GM11168 (cell line): ENCODE data around the gene CCL25.
"Not testable (repeated sequence)": the region's sequence is repeated elsewhere in the genome, so short reads cannot be mapped to it uniquely, and the experiment has no call there.

ENCODE experiments used
- in situ Hi-C: fragments of 300-500 bp; cut with MboI; formaldehyde crosslinking; loops from one replicate; pipeline ENCODE4 v1.12.0; 2022; ENCODE audit warnings: low sequenced_read_pairs; ENCODE audit not compliant: unreplicated experiment

CCL25 gene

GRCh38 chr19:8052464-8052859, at the start of gene CCL25:
Gene CCL25 (plus strand): TSS chr19:8052760. CDS start chr19:8053050, 290 bp downstream.
- in situ Hi-C loops: no loop called here

- in situ Hi-C loops: no loop called here
Measured at GRCh38 chr19:8004001-8004400, 48.6 kb upstream of the CCL25 start.

GRCh38 chr19:8004723-8005513, 47.6 kb upstream of the CCL25 start:
- in situ Hi-C loops: no loop called here

- in situ Hi-C loops: no loop called here
Measured at GRCh38 chr19:8005534-8006256, 46.9 kb upstream of the CCL25 start, which contains the start of gene ELAVL1. Gene ELAVL1 (minus strand): TSS chr19:8005641. CDS start chr19:7991815, 13,826 bp downstream.

GRCh38 chr19:8017808-8018207, 34.8 kb upstream of the CCL25 start:
- in situ Hi-C loops: loop anchor here (10.0 kb wide), 1 partner anchor 137 kb away; no protein-coding TSS in a partner anchor

GRCh38 chr19:8020681-8021080, 31.9 kb upstream of the CCL25 start:
- in situ Hi-C loops: no loop called here

GRCh38 chr19:8021374-8021773, 31.2 kb upstream of the CCL25 start:
- in situ Hi-C loops: no loop called here

GRCh38 chr19:8022275-8022674, 30.3 kb upstream of the CCL25 start:
- in situ Hi-C loops: no loop called here

- in situ Hi-C loops: no loop called here
Measured at GRCh38 chr19:8023371-8023770, 29.2 kb upstream of the CCL25 start.

GRCh38 chr19:8024256-8024655, 28.3 kb upstream of the CCL25 start:
- in situ Hi-C loops: not testable (repeated sequence)

GRCh38 chr19:8025316-8025715, 27.2 kb upstream of the CCL25 start:
- in situ Hi-C loops: no loop called here

- in situ Hi-C loops: no loop called here
Measured at GRCh38 chr19:8028951-8029491, 23.5 kb upstream of the CCL25 start.

- in situ Hi-C loops: loop anchor here (10.0 kb wide), 1 partner anchor 224 kb away; no protein-coding TSS in a partner anchor
Measured at GRCh38 chr19:8030960-8031359, 21.6 kb upstream of the CCL25 start.

- in situ Hi-C loops: loop anchor here (10.0 kb wide), 1 partner anchor 221 kb away; no protein-coding TSS in a partner anchor
Measured at GRCh38 chr19:8033287-8034177, 19.0 kb upstream of the CCL25 start.

- in situ Hi-C loops: loop anchor here (10.0 kb wide), 1 partner anchor 221 kb away; no protein-coding TSS in a partner anchor
Measured at GRCh38 chr19:8034178-8034525, 18.4 kb upstream of the CCL25 start.

- in situ Hi-C loops: loop anchor here (10.0 kb wide), 1 partner anchor 218 kb away; no protein-coding TSS in a partner anchor
Measured at GRCh38 chr19:8036434-8037099, 16.0 kb upstream of the CCL25 start.

GRCh38 chr19:8038815-8039214, 13.7 kb upstream of the CCL25 start:
- in situ Hi-C loops: loop anchor here (10.0 kb wide), 1 partner anchor 216 kb away; no protein-coding TSS in a partner anchor

- in situ Hi-C loops: loop anchor here (10.0 kb wide), 1 partner anchor 216 kb away; no protein-coding TSS in a partner anchor
Measured at GRCh38 chr19:8039231-8039630, 13.3 kb upstream of the CCL25 start.

GRCh38 chr19:8041531-8041931, 11.0 kb upstream of the CCL25 start:
- in situ Hi-C loops: no loop called here
